GM13977 (cell line): ENCODE results near the gene FAM98A.

Source experiments
- DNase-seq: peaks from one replicate; pipeline ENCODE4 v3.0.0; 2012; ENCODE audit warnings: low spot score
- CTCF ChIP-seq: IDR thresholded peaks from 2 replicates; pipeline ENCODE4 v1.5.1; 2012; ENCODE audit warnings: mild to moderate bottlenecking, control low read depth; ENCODE audit not compliant: insufficient read depth; ENCODE audit errors: extremely low read depth, missing control alignments
- in situ Hi-C: fragments of 300-500 bp; cut with MboI; formaldehyde crosslinking; loops from one replicate; pipeline ENCODE4 v1.12.0; 2022; ENCODE audit warnings: low sequenced_read_pairs, low pct_unique_long_range_greater_than_20kb, mixed read lengths, inconsistent platforms; ENCODE audit not compliant: unreplicated experiment

The FAM98A gene

DNA sequence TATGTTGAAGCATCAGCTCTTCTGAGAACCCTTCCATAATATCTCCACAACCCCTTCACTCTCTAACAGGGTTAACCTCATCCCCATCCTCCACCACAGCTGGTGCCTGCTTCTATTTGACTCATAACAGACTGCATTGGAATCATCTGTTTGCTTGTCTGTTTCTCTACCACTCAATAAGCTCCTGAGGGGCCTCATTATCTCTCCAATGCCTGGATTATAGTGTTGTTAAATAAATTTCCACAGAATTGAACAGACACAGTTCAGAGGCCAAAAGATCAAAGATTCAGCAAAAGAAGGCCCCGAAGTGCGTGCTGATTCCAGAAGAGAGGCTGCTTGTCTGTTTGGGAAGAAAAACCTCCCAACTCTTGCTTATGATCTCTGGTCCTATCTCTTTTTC, 33.7 kb upstream of the FAM98A start:
- in situ Hi-C loops, result no loop called here
- no peak for TF ChIP-seq CTCF

DNA sequence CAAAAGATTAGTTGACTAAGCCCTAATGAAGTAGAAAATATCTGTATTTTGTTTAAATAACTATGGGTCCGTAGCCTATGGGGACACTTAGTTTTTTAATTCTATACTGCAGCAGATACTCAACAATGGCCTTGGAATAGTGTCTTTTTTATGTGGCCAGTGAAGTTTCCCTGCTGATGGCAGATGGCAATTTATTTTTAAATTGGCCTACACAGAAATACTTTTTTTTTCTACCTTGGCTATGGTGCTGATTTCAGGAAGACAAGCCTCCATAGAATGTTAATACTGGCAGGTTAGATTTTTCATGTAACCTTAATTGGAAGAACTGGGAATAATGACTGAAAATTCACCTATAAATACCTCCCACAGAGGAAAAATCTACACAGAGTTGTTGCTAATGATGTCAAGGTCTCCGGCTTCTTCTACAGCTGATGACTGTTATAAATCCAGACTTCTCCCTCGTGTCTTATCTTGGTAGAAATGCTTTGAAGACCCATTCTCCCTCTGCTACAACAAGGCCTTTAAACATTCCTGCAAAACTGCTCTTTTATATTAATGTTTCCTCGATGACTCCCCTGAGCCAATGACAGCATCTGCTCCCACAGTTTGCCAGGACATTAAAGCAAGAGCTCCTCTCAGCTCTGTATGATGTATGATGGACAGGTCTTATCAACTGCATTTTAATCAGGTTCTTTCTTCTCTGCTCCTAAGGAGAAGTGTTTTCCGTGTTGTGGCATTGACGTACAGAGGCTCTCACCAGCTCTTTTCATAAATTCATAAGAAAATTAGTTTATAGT, 29.1 kb upstream of the FAM98A start:
- no peak for TF ChIP-seq CTCF
- in situ Hi-C loops, result no loop called here
- DNase-seq, result no peak

More for the DNA sequence above, 33.7 kb upstream of the FAM98A start:
- no peak for DNase-seq

DNA sequence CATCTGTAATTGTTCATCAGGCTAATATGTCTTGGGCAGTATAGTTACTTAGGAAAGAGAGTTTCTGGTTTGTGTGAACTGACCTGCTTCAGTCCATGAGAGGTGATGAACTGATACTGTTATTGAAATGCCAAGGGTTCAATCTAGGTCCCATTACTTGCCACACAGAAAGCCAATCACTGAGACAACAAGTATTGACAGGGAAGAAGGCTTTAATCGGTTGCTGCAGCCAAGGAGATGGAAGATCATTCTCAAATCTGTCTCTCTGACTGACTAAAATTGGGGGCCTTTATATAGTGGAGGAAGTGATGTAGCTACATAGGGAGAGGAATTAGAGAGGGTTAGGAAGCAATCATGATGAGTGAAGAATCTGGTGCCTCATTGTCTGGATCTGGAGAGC, 19.9 kb upstream of the FAM98A start:
- TF ChIP-seq CTCF, result no peak
- in situ Hi-C loops, result no loop called here
- DNase-seq, result no peak

DNA sequence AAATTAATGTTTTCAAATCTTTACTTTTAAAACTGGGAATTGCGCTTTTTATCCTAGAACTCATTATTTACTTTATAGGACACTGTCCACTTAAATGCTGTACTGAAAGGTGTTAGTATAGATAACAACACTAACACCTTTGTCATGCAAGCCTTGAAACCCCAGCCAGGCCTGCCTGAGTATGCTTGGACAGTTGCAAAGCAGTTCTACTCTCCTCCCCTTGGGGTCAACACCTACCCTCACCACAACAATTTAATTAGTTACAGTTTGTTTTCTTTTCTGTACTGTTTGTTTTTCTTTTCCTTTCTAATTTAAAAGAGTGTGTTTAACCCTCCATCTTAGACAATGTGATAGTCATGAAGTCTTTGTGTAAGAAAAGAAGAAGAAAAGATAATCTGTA, 18.9 kb upstream of the FAM98A start:
- no peak for DNase-seq
- in situ Hi-C loops, result no loop called here
- TF ChIP-seq CTCF, result no peak

DNA sequence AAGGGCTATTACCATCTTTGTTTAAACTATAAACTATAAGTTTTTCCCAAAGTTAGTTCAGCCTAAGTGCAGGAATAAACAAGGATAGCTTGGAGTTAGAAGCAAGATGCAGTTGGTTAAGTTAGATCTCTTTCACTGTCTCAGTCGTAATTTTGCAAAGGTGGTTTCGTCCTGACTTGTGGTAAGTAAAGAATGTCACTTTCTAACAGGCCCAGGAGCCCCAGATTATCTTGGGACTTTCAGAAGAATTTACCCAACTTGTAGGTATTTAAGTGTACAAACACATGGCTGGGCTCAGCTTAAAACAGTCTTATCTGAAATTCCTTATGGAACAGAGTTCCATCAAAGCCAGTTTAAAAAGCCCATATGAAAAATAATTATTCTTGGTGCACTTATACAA, 18.3 kb upstream of the FAM98A start:
- in situ Hi-C loops, result no loop called here
- TF ChIP-seq CTCF, result no peak
- DNase-seq, result no peak

GRCh38 chr2:33616873-33617272, 17.8 kb upstream of the FAM98A start:
- in situ Hi-C loops, result no loop called here
- DNase-seq, result no peak
- no peak for TF ChIP-seq CTCF
